Neural cell (in vitro differentiated cells): ENCODE data around the gene FGF10. TPM values are rescaled to one million over a fixed set of nuclear protein-coding genes. Genes with fewer than 3 reads are reported as not detected.

Experiments
- H2AFZ ChIP-seq: fragments of 200-600, 300-800 bp; sonication (generic), shearing (Covaris generic); 2 replicates; pipeline ENCODE4 v1.6.0; 2014; ENCODE audit warnings: low read depth, mild to moderate bottlenecking, antibody characterized with exemption, low read length, moderate library complexity
- H3F3A ChIP-seq: fragments of 200-600 bp; shearing (Covaris generic); 2 replicates; pipeline ENCODE4 v1.6.1; 2016; ENCODE audit warnings: mild to moderate bottlenecking, moderate library complexity, mixed read lengths, antibody characterized with exemption, low read length; ENCODE audit not compliant: insufficient read depth, poor library complexity, severe bottlenecking
- H3K27ac ChIP-seq: fragments of 200-600, 300-800 bp; sonication (generic), shearing (Covaris generic); 2 replicates; pipeline ENCODE4 v1.5.1; 2014; ENCODE audit warnings: mild to moderate bottlenecking, low read length, moderate library complexity
- H3K27me3 ChIP-seq: fragments of 300-800, 200-600 bp; sonication (generic), shearing (Covaris generic); 2 replicates; pipeline ENCODE4 v1.6.0; 2014; ENCODE audit warnings: mild to moderate bottlenecking, low read depth, low read length, moderate library complexity; ENCODE audit not compliant: insufficient read depth
- H3K36me3 ChIP-seq: fragments of 300-800, 200-600 bp; sonication (generic), shearing (Covaris generic); 2 replicates; pipeline ENCODE4 v1.5.1; 2014; ENCODE audit warnings: mild to moderate bottlenecking, antibody characterized with exemption, low read length, moderate library complexity; ENCODE audit not compliant: insufficient read depth
- H3K4me2 ChIP-seq: fragments of 300-800, 200-600 bp; sonication (generic), shearing (Covaris generic); 2 replicates; pipeline ENCODE4 v1.6.0; 2014; ENCODE audit warnings: mild to moderate bottlenecking, low read length
- H3K4me3 ChIP-seq: fragments of 300-800, 200-600 bp; sonication (generic), shearing (Covaris generic); 2 replicates; pipeline ENCODE4 v1.5.1; 2014; ENCODE audit warnings: mild to moderate bottlenecking, low read length, moderate library complexity
- H3K79me2 ChIP-seq: fragments of 200-600 bp; shearing (Covaris generic); replicated peaks from 2 replicates; pipeline ENCODE4 v1.6.0; 2014; ENCODE audit warnings: mild to moderate bottlenecking, low read length, moderate library complexity; ENCODE audit not compliant: insufficient read depth
- H3K9ac ChIP-seq: fragments of 300-800, 200-600 bp; sonication (generic), shearing (Covaris generic); 2 replicates; pipeline ENCODE4 v1.6.1; 2016; ENCODE audit warnings: mild to moderate bottlenecking, low read length, mixed read lengths
- H3K9me2 ChIP-seq: fragments of 200-600 bp; shearing (Covaris generic); 2 replicates; pipeline ENCODE4 v1.6.1; 2016; ENCODE audit warnings: mild to moderate bottlenecking, low read length, mixed read lengths; ENCODE audit not compliant: insufficient read depth
- H3K9me3 ChIP-seq: fragments of 200-600, 300-800 bp; sonication (generic), shearing (Covaris generic); 2 replicates; pipeline ENCODE4 v1.6.1; 2016; ENCODE audit warnings: mild to moderate bottlenecking, mixed run types, low read length, moderate library complexity, mixed read lengths
- H4K20me1 ChIP-seq: fragments of 200-600 bp; shearing (Covaris generic); 2 replicates; pipeline ENCODE4 v1.6.1; 2016; ENCODE audit warnings: mild to moderate bottlenecking, mixed run types; ENCODE audit not compliant: insufficient read depth
- CTCF ChIP-seq: fragments of 450-650 bp; IDR thresholded peaks from 2 replicates; pipeline ENCODE4 v1.5.1; 2014; ENCODE audit warnings: antibody characterized with exemption, mild to moderate bottlenecking, moderate library complexity; ENCODE audit not compliant: poor library complexity, severe bottlenecking
- EP300 ChIP-seq: fragments of 450-650 bp; conservative IDR thresholded peaks from 2 replicates; pipeline ENCODE4 v1.6.1; 2014; ENCODE audit warnings: antibody characterized with exemption, mild to moderate bottlenecking, moderate library complexity; ENCODE audit not compliant: poor library complexity, severe bottlenecking
- EZH2 ChIP-seq: fragments of 200-600, 300-800 bp; shearing (Covaris generic), sonication (generic); IDR thresholded peaks from 2 replicates; pipeline ENCODE4 v1.6.1; 2014; ENCODE audit warnings: antibody characterized with exemption, low read length, borderline replicate concordance, mild to moderate bottlenecking; ENCODE audit not compliant: insufficient read depth, poor library complexity, severe bottlenecking
- MXI1 ChIP-seq: fragments of 450-650 bp; conservative IDR thresholded peaks from 2 replicates; pipeline ENCODE4 v1.6.1; 2014; ENCODE audit warnings: antibody characterized with exemption, mild to moderate bottlenecking; ENCODE audit not compliant: poor library complexity, severe bottlenecking
- POLR2AphosphoS5 ChIP-seq: IDR thresholded peaks from 2 replicates; pipeline ENCODE4 v1.6.1; 2012
- RAD21 ChIP-seq: fragments of 450-650 bp; conservative IDR thresholded peaks from 2 replicates; pipeline ENCODE4 v1.6.1; 2014; ENCODE audit warnings: antibody characterized with exemption, mild to moderate bottlenecking, moderate library complexity
- REST ChIP-seq: IDR thresholded peaks from 2 replicates; pipeline ENCODE4 v1.6.1; 2012; ENCODE audit warnings: borderline replicate concordance
- SMC3 ChIP-seq: fragments of 450-650 bp; conservative IDR thresholded peaks from 2 replicates; pipeline ENCODE4 v1.6.1; 2014; ENCODE audit warnings: antibody characterized with exemption, mild to moderate bottlenecking, moderate library complexity; ENCODE audit not compliant: poor library complexity
- TAF1 ChIP-seq: IDR thresholded peaks from 2 replicates; pipeline ENCODE4 v1.6.1; 2012; ENCODE audit warnings: low read depth
- polyA plus RNA-seq: library from polyadenylated mRNA; depleted of rRNA; stranded (reverse); fragments of >200 nt; gene quantifications from 2 replicates; pipeline ENCODE4 v1.2.3, GENCODE V29; 2014

FGF10 gene
- polyA plus RNA-seq, 1 donor from 2014 or later, result not detected

GRCh38 chr5:44377057-44377456 is 12.2 kb downstream of the FGF10 start:
- no peak for TF ChIP-seq EP300
- no peak for TF ChIP-seq RAD21
- TF ChIP-seq REST, result no peak
- no peak for TF ChIP-seq EZH2
- TF ChIP-seq TAF1, result no peak
- no peak for TF ChIP-seq CTCF
- no peak for TF ChIP-seq SMC3
- TF ChIP-seq MXI1, result no peak
- TF ChIP-seq POLR2AphosphoS5, result no peak
- H3K4me2 ChIP-seq, result no peak overlapping the region
- no peak overlapping the region for H3K9ac ChIP-seq
- H3F3A ChIP-seq, result no peaks in the 10 kb centered on the region
- H3K9me2 ChIP-seq, result no peaks in the 10 kb centered on the region
- no peaks in the 10 kb centered on the region for H3K9me3 ChIP-seq
- no peaks in the 10 kb centered on the region for H3K36me3 ChIP-seq
- H4K20me1 ChIP-seq, result no peaks in the 10 kb centered on the region
- H2AFZ ChIP-seq, result no peak overlapping the region
- H3K27me3 ChIP-seq, result no peaks in the 10 kb centered on the region
- H3K27ac ChIP-seq, result no peak overlapping the region
- no peak overlapping the region for H3K4me3 ChIP-seq
- no peaks in the 10 kb centered on the region for H3K79me2 ChIP-seq

- no peak for TF ChIP-seq REST
- no peak for TF ChIP-seq EP300
- TF ChIP-seq EZH2, result no peak
- TF ChIP-seq SMC3, result no peak
- TF ChIP-seq RAD21, result no peak
- TF ChIP-seq CTCF, result no peak
- TF ChIP-seq TAF1, result no peak
- no peak for TF ChIP-seq POLR2AphosphoS5
- no peak for TF ChIP-seq MXI1
- H4K20me1 ChIP-seq, result no peaks in the 10 kb centered on the region
- H3K4me3 ChIP-seq, result no peak overlapping the region
- no peaks in the 10 kb centered on the region for H3F3A ChIP-seq
- no peak overlapping the region for H3K9ac ChIP-seq
- no peaks in the 10 kb centered on the region for H3K79me2 ChIP-seq
- no peaks in the 10 kb centered on the region for H3K9me3 ChIP-seq
- H3K4me2 ChIP-seq, result no peak overlapping the region
- no peaks in the 10 kb centered on the region for H3K36me3 ChIP-seq
- H2AFZ ChIP-seq, result no peak overlapping the region
- H3K9me2 ChIP-seq, result no peaks in the 10 kb centered on the region
- H3K27ac ChIP-seq, result no peak overlapping the region
- no peaks in the 10 kb centered on the region for H3K27me3 ChIP-seq
Measured at GRCh38 chr5:44372028-44372427, 17.2 kb downstream of the FGF10 start.
